Fibroblast of peridontal ligament (primary cell): Measurements from ENCODE around the gene EXOC4.

Experiments used
- DNase-seq: peaks from one replicate; pipeline ENCODE4 v3.0.0-alpha.2; 2010; ENCODE audit errors: extremely low read depth

The EXOC4 gene

DNA sequence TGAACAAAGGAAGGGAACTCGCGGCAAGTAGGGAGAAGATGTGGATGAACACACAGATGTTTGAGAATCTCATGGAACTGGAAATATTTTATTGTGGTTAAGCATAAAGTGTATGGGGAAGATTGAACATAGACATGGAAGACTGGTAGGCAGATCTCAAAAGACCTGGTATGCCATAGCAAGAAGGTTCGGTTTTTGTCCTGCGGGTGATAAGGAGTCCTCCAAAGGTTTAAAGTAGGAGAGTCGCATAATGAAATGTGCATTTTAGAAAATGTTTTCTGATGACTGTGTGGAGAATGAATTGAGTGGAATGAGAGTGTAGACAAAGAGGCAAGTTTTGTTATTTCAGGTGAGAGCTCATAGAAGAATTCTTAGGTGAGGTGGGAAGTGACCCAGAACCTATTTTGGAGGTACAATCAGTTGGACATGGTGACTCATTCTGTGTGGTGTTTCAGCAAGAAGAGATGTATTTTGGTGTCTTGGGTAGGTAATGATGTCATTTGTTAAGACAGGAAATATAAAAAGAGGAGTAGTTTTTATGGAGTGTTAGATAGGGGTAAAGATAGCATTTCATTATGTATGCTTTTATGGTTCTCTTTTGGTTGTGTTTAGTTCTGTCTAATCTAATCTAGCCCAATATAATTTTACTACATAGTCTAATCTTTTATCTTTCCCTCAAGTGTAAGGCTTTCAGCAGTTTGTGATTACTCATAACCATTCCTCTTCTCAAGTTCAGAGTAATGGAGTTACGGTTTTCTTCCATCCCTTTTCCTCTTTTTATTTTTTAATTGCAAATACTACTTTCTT is 239.2 kb downstream of the EXOC4 start:
- DNase-seq = no peak

DNA sequence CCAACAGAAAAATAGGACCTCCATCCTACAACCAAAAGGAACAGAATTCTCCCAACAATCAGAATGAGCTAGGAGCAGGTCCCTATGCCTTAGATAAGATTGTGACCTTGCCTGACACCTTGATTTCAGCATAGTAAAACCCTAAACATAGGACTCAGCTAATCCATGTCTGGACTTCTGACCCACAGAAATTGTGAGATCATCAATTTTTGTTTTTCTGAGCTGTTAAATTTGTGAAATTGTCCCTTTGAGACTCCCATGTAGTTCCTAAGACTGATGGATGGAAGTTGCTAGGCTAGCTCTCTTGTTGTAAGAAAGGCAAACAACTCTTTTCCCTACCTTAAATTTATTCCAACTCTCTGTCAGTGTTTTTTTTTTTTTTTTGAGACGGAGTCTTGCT is 244.2 kb downstream of the EXOC4 start:
- DNase-seq = no peak

DNA sequence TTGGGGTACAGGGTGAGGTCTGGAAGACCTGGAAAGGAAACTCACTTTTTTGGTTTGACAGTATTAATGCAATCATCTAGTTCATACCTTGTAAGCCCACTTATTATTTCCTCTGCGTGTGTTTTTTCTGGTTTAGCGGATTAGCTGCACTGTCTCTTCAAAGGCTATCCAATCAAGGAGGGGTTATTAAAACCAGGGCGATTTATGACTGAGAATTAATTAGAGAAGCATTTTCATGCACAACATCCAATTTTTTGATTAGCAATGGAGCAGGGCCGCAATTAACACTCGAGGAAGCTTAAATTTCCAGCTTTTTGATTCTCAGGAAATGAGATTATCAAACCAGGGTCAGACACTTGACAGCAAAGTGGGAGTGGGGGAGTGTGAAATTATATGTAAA is 248.9 kb downstream of the EXOC4 start:
- no peak for DNase-seq

DNA sequence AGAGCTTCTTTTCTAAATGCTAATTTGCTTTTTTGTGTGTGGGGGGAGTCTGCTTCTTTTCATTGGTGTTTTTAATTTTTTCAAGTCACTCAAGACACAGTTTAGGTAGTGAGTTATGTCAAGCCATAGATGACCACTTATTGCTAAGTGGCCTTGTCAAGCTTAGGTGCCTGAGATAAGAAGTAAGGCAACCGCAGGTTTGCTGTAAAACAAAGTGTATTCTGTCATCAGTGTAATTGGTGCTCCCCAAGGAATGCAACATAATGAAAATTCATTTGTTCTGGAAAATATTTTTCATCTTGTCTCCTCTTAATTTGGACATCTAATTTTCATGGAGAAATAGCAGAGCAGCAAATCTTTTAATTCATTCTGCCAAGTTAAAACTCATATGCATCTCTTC is 249.6 kb downstream of the EXOC4 start:
- DNase-seq = no peak

DNA sequence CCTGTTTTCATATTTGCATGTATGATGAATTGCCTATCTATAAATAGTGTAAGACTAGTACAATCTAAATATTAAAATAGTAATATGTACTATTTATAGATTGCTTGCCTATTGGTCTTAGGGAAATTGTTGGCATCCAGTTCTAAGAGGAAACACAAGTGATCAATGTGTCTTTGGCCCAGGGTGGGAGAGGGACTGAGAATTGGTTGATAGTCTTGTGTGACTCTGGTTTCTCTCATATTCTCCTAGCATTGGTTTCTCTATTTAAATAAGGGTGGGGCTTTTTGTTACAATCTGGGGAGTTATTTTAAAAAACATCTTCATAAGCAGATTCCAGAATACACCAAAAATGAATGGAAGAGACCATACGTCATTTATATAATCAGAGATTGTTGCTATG is 250.1 kb downstream of the EXOC4 start:
- no peak for DNase-seq

DNA sequence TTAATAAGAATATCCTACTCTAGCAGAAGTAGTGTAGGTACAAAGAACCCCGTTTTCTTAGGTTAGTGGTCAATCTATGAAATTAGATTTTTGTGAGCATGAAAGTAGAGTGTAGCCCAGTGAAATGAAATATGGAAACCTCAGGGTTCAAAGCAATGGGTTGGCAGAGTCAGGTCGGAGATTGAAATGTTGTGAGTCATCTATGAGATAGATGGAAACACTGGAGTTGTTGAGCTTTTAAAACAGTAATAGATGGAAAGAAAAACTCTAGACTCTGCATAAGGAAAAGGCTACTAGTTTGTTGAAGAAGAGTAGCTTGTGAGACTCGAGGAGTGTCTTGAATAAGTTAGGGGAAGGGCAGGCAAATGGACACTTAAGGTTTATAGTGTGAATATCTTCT is 251.9 kb downstream of the EXOC4 start:
- DNase-seq = peak; percentile 42

DNA sequence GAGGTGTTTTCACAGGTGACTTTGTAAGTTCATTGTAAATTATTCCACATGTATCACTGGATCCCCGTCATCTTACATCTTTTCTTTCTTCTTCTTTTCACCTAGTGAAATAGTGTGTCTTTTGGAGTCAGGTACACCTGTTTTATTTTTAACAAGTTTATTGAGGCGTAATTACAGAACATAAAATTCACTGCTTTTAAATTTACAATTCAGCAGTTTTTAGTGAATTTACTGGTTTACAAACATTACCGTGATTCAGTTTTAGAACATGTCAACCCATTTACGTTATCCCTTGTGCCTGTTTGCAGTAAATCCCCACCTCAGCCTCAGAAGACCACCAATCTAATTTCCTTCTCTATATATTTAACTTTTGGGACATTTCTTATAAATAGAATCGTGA is 256.9 kb downstream of the EXOC4 start:
- no peak for DNase-seq

DNA sequence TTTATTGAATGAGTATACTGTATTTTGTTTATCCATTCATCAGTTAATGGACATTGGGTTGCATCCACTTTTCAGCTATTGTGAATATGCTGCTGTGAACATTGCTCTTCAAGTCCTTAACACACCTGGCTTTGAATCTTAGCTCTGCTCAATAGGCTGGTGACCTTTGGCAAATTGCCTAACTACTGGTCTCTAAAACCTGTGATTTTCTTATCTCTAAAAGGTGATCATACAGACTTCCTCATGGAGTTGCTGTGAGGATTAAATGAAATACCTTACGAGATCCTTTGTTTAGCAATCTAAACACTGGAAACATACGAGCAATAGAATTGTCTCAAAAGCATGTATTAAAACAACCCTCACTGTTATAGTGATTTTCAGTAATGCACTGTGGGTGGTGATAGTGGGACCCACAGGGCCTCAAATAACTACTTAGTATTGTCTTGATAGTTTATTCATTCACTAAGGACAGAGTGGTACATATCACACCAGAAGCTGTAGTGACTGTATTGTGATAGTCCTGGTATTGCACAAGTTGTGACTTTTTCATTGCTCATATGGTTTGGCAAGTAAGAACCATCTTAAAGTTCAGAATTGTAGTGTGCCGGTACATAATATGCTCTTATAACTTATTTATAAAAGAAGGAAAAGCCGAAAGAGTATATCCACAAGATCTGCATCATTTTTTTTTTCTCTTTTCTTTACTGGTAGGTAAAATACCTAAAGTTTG is 257.6 kb downstream of the EXOC4 start:
- DNase-seq = peak; percentile 14

DNA sequence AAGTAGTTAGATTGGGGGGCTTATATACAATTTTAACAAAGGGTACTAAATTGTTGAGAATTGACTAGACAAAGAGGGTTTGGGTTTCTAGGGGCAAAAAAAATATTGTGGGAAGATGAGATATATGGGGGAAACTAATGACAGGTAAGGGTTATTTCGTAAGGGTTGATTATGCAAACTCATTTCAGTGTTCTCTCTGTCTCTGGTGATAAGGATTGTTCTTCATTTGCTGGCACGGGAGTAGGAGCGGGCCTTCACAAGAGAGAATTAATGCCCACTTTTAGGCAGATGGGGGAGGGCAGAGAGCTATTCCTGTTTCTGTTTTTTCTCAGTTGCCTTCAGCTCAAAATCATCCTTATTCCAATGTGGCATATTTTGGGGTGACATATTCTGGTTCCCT is 258.4 kb downstream of the EXOC4 start:
- DNase-seq = no peak

DNA sequence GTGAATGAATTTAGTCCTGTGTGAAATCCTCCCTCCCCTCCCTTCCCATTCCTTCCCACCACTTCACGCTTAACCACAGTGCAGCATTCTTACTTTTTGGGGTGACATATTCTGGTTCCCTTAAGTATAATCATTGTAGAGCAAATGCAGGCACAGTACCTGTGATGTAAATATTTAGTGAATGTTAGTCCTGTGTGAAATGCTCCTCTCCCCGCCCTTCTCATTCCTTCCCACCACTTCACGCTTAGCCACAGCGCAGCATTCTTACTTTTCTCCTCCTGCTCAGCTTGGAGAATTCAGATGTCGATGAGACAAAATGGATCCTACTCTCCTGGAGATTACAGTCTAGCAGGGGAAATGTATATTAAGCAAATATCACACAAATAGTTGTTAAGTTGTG is 258.8 kb downstream of the EXOC4 start:
- DNase-seq = no peak

DNA sequence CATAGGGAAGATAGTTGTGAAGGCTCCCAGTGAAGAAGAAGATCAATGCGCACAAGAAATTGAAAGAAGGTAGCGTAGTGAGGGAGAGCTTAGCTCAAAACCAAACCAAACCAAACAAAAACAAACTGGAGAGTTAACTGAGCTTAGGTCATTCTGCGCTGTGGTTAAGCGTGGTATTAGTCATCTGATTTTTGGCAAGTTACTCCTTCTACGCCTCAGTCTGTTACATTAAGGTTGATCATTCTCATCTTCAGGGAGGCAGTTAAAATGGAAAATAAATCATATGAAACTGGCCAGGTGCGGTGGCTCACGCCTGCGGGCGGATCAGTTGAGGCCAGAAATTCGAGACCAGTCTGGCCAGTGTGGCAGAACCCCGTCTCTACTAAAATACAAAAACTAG is 259.7 kb downstream of the EXOC4 start:
- peak; percentile 92 for DNase-seq

DNA sequence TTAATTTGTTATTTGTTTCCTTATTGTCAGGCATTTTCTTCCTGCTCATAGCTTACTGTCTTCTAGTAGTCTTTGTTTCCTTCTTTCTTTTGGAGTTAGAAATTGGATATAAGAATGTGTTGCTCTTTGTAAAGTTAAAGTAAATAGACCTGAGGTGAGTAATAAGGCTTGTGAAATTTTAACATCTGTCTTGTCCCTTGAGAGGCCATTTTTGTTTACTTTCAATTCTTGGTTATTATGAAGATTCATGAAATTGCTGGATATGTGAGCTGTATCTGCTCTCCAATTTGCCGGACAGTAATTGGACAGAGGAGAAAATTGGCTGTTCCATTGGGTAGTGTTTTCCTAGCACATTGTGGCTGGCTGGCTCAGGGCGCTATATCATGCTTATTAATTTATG is 260.7 kb downstream of the EXOC4 start:
- DNase-seq = peak; percentile 96

DNA sequence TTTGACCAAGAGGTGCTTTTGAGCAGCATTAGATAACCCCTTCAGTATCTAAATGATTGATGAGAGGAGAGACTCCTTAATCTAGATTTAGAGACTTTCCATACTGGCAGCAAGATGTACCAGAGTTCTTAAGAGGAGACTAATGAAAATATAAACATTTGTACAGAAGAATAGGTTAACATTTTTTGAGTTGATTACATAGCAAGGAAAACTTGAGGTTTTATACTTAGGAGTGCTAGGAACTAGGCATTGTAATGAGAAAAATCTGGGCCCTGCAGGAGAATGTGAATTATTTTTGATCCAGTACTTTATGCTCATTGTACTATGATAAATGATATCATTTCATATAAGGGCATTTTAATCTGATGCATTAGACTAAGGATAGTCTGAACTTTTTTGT is 261.7 kb downstream of the EXOC4 start:
- peak; percentile 51 for DNase-seq

DNA sequence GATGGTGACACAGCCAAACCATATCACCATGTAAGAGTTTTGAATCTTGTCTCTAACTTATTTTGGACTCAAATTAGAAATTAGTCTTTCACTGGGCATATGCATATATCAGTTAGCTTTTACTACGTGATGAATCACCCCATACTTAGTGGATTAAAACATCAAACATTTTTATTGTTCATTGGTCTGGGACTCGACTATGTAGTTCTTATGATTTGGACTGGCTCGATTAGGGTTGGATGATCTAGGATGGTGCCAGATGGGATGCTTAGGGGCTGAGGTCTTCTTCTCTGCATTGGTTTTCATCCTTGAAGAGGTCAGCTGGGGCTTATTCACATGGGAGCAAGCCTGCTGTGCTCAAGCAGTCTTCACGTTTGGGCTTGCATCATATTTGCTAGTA is 264.9 kb downstream of the EXOC4 start:
- DNase-seq = no peak

DNA sequence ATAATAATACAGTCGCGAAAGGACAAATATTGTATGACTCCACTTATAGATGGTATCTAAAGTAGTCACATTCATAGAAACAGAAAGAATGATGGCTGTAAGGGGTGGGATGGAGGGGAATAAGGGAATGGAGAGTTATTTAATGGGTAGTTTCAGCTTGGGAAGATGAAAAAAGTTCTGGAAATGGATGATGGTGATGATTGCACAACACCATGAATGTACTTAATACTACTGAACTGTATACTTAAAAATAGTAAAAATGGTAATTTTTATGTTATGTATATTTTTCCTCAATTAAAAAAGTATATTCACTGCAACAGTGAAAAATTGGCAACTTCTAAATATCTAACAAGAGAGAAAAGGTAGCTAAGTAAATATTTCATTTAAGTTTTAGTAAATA is 265.8 kb downstream of the EXOC4 start:
- DNase-seq = no peak

DNA sequence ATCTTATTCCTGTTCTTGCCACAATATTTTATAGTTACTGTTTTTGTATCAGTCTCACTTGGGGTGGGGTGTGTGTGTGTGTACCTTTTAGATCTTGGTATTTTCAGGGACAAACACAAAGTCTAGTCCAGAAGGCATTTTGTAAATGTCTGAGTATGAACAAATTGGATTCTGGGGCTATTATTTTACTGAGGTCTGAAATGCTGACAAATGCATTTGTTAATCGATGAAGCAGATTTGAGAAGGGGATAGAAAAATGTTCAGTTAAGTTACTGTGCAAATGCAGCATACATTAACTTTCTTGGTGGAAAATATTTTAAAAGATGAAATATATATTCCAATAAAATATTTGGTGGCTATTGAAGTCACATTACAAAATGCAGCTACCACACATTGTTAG is 267.4 kb downstream of the EXOC4 start:
- DNase-seq = no peak

DNA sequence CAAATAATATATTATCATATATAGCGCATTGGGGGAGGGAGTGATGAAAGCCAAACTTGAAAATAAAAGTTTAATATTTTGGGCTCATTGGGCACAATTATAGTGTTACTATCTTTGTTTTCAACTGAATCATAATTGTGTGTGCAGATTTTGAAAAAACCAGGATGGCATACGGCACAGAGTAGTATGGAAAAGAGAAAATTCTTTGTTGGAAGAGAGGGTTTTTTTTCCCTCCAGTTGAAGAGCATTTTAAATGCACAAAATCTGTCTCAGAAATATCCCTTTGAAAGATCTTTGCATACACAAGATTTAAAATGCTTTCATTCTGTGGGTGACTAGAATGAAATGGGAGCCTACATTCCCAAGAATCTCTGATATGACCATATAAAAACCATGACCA is 269.6 kb downstream of the EXOC4 start:
- no peak for DNase-seq

DNA sequence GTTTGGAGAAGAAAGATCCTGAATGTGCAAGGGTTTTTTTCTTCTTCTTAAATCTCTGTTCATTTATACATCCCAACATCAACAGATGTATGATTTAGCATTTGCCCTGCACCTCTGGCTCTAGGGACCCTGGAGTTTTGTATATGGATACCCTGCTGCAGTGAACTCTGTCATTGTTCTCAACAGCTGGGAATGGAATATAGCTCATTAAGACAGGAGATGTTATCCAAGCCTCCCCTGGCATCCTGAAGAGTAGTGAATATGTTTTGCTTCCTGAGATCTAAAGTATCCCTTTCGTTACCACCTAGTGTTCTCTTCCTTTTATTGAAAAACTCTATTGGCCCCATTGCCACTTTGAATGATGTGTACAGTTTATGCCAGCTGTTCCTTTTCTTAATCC is 275.9 kb downstream of the EXOC4 start:
- no peak for DNase-seq

DNA sequence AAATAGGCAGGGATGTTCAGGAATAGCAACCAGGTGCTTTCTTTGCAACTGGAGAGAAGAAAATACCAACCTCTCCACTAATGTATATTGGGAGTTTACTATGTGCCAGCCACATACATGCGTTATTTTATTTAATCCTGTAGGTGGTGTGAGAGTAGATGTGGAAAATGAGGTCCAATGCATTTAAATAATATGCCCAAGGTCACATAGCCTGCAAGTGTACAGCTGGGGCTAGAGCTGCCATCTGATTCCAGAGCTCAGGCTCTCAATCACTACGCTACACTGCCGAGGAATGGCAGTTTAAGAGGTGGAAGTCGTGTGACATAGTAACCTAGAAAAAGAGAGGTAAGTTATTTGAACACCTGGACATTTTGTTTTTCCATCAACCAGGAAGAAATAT is 277.0 kb downstream of the EXOC4 start:
- DNase-seq = no peak

DNA sequence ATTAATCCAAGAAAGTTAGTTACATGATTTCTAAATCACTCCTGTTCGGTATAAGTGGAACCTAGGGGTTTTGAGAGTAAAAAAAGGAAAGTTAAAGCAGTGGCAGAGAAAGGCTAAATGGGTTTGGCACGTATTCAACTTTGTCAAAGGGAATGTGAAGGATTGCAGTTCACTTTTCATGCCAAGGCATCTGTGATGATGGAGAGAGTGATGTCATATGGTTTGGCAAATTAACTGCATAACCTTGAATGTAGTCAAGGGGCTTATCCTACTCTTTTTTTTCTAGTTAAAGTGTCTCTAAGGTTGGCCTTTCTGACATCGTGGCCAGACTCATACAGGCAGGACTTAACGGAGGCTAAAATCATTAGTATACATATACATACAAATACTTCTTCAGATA is 277.8 kb downstream of the EXOC4 start:
- peak; percentile 99 for DNase-seq

DNA sequence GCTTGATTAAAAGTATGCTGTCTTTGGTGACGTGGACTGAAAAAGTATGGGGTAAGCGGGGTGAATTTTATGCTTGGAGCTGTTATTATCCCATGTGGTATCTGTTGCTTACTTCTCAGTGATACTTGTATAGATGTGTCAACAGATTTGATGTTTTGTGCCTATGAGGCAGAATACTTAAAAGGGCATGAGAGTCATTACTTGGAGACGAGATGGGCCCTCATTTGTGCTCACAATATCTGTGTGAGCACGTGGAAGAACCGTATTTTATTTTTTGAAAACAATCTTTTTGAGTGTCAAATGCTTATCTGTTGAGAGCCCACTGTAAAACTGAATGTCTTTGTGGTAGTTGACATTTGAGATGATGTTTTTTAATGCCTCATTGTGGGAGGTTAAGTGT is 281.9 kb downstream of the EXOC4 start:
- DNase-seq = peak; percentile 30

DNA sequence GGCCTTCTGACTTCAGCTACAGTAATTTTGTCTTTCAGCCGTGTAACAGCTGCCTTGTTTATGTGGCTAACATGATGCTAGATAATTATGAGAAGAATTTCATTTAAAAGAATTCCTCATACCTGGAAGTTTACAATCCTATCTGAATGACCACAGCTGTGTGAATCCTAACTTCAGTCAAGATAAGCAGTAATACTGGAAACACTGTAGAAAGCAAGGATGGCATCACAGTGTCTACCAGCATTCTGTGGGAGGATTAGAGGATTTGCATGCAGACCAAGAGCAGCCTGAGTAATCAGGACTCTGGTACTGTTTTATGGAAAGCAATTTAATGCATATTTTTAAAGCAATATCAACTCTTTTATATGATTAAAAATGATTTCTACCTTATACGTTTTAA is 282.4 kb downstream of the EXOC4 start:
- no peak for DNase-seq

DNA sequence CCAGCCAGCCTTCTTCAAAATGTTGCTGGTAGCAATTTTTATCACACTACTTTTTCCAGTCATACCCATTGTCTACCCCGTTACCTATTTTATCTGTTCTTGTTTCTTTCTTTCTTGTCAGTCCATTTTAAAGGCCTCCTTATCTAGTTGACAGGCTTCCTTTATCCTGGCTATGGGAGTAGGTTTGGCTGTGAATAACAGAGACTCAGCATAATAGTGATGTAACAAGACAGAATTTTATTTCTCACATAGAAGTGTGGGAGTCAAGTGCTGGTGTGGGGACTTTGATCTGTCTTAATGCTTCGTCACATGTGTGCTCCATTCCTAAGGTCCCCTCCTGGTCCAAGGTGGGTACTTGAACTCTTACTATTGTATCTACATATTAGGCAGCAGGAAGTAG is 283.6 kb downstream of the EXOC4 start:
- DNase-seq = no peak

DNA sequence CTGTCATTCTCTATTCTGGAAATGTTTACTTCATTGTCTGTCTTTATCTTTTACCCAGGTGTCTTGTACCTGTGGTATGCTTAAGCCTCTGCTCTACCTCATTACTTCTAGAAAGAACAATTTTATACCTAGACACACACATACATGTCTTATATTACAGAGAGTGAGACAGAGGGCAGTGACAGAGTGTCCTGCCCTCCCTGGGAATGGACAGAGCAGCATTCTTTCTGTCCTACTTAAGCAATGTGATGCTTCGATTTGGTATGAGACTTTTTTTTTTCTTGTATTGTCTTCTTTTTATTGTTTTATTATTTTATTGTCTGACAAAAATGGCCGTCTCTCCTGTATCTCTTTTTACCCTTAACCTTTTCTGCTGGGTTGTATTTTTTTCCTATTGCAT is 286.1 kb downstream of the EXOC4 start:
- no peak for DNase-seq
